ENCODE data around the gene C11orf68. TPM values are rescaled to one million over a fixed set of nuclear protein-coding genes. Genes with fewer than 3 reads are reported as not detected.

C11orf68 gene
- total and polyA plus RNA-seq, 10 of the 15 experiments (the other 5 are each of a cell fraction or from before 2014, with no cell fraction given), result 3.0 to 25.4 (median 16.7) TPM

DNA sequence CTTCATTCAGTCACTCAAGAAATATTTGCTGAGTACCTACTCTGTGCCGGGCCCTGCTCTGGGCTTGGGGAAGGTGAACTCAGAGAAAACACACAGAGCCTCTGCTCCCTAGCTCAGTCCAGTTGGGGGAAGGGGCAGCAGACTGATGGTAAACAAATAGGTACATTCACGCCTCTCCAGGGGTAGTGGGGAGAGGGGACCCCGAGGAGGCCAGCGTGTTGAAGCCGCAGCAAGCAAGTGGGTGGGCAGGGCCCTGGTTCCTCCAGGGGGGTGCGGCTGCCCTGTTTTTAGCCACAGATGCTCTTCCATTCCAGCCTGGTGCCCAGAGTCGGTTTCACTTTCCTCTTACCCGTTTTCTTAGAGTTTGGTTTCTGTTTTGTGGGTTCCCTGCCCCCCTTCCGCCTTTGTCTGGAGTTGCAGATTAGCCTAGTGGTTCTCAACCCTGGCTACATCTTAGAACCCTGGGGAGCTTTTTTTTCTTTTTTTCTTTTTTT, 9.1 kb upstream of the C11orf68 start (continued):
- no peak for TF ChIP-seq RFX5 (IDR thresholded peaks at IDR 0.05; ENCODE audit: low read depth, low read length)
- TF ChIP-seq RAD21 (IDR thresholded peaks at IDR 0.05; ENCODE audit: insufficient read depth, low read depth, low read length), result no peak
- TF ChIP-seq EP300 (IDR thresholded peaks at IDR 0.05; ENCODE audit: borderline replicate concordance in 1 of 2, control insufficient read depth in 1 of 2, low read depth in 2 of 2, low read length in 2 of 2), result peak; percentile 38 to 58; a peak in 1 of 4 replicates
- TF ChIP-seq, protein P1, sequence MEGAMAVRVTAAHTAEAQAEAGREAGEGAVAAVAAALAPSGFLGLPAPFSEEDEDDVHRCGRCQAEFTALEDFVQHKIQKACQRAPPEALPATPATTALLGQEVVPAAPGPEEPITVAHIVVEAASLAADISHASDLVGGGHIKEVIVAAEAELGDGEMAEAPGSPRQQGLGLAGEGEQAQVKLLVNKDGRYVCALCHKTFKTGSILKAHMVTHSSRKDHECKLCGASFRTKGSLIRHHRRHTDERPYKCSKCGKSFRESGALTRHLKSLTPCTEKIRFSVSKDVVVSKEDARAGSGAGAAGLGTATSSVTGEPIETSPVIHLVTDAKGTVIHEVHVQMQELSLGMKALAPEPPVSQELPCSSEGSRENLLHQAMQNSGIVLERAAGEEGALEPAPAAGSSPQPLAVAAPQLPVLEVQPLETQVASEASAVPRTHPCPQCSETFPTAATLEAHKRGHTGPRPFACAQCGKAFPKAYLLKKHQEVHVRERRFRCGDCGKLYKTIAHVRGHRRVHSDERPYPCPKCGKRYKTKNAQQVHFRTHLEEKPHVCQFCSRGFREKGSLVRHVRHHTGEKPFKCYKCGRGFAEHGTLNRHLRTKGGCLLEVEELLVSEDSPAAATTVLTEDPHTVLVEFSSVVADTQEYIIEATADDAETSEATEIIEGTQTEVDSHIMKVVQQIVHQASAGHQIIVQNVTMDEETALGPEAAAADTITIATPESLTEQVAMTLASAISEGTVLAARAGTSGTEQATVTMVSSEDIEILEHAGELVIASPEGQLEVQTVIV (IDR thresholded peaks at IDR 0.05; ENCODE audit: borderline replicate concordance, partially characterized antibody), result no peak
- no peak for TF ChIP-seq NR2F1 (conservative IDR thresholded peaks at IDR 0.05)
- 0 out of 2 replicates have a peak, but pooled peaks have one; percentile 36 for TF ChIP-seq BACH1 (IDR thresholded peaks at IDR 0.05; ENCODE audit: borderline replicate concordance)
- TF ChIP-seq IKZF1 (conservative IDR thresholded peaks at IDR 0.05), result peak; percentile 80
- TF ChIP-seq, protein P2, sequence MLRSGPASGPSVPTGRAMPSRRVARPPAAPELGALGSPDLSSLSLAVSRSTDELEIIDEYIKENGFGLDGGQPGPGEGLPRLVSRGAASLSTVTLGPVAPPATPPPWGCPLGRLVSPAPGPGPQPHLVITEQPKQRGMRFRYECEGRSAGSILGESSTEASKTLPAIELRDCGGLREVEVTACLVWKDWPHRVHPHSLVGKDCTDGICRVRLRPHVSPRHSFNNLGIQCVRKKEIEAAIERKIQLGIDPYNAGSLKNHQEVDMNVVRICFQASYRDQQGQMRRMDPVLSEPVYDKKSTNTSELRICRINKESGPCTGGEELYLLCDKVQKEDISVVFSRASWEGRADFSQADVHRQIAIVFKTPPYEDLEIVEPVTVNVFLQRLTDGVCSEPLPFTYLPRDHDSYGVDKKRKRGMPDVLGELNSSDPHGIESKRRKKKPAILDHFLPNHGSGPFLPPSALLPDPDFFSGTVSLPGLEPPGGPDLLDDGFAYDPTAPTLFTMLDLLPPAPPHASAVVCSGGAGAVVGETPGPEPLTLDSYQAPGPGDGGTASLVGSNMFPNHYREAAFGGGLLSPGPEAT (IDR thresholded peaks at IDR 0.05; ENCODE audit: low read depth), result peak; percentile 70; the same call in 1 of the 2 replicates
- no peak for TF ChIP-seq RAD51 (IDR thresholded peaks at IDR 0.05)
- TF ChIP-seq STAT1 (conservative IDR thresholded peaks at IDR 0.05), result 0 out of 2 replicates have a peak, but pooled peaks have one; percentile 24
- peak; percentile 28; the same call in 1 of the 2 replicates for TF ChIP-seq MTA3 (IDR thresholded peaks at IDR 0.05; ENCODE audit: borderline replicate concordance, low read length)
- no peak for TF ChIP-seq MEF2A (IDR thresholded peaks at IDR 0.05; ENCODE audit: insufficient read depth, low read depth, low read length)
- peak; percentile 78 for TF ChIP-seq HDGF (IDR thresholded peaks at IDR 0.05)
- TF ChIP-seq SMC3 (IDR thresholded peaks at IDR 0.05; ENCODE audit: borderline replicate concordance, low read length), result peak; percentile 21; the same call in 1 of the 2 replicates
- peak; percentile 11 to 33; a peak in 1 of 4 replicates for TF ChIP-seq BHLHE40 (IDR thresholded peaks at IDR 0.05; ENCODE audit: borderline replicate concordance in 1 of 2, low read depth in 2 of 2, low read length in 1 of 2)
- TF ChIP-seq MXI1 (IDR thresholded peaks at IDR 0.05; ENCODE audit: low read depth, low read length), result no peak
- TF ChIP-seq, protein P3, sequence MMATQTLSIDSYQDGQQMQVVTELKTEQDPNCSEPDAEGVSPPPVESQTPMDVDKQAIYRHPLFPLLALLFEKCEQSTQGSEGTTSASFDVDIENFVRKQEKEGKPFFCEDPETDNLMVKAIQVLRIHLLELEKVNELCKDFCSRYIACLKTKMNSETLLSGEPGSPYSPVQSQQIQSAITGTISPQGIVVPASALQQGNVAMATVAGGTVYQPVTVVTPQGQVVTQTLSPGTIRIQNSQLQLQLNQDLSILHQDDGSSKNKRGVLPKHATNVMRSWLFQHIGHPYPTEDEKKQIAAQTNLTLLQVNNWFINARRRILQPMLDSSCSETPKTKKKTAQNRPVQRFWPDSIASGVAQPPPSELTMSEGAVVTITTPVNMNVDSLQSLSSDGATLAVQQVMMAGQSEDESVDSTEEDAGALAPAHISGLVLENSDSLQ (IDR thresholded peaks at IDR 0.05), result peak; percentile 6; the same call in 1 of the 2 replicates
- TF ChIP-seq, protein P4, sequence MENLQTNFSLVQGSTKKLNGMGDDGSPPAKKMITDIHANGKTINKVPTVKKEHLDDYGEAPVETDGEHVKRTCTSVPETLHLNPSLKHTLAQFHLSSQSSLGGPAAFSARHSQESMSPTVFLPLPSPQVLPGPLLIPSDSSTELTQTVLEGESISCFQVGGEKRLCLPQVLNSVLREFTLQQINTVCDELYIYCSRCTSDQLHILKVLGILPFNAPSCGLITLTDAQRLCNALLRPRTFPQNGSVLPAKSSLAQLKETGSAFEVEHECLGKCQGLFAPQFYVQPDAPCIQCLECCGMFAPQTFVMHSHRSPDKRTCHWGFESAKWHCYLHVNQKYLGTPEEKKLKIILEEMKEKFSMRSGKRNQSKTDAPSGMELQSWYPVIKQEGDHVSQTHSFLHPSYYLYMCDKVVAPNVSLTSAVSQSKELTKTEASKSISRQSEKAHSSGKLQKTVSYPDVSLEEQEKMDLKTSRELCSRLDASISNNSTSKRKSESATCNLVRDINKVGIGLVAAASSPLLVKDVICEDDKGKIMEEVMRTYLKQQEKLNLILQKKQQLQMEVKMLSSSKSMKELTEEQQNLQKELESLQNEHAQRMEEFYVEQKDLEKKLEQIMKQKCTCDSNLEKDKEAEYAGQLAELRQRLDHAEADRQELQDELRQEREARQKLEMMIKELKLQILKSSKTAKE (IDR thresholded peaks at IDR 0.05; ENCODE audit: low read depth, poor library complexity, severe bottlenecking), result peak; percentile 65

Measured in GM12878 (cell line).